HTERT RPE-1 (cell line): Measurements from ENCODE around the gene HOXA9.

Source experiments
- in situ Hi-C: fragments of 300-500 bp; cut with MboI; formaldehyde crosslinking; loops from 4 replicates; pipeline ENCODE4 v1.14.3; 2020; ENCODE audit warnings: low sequenced_read_pairs

Gene HOXA9

DNA sequence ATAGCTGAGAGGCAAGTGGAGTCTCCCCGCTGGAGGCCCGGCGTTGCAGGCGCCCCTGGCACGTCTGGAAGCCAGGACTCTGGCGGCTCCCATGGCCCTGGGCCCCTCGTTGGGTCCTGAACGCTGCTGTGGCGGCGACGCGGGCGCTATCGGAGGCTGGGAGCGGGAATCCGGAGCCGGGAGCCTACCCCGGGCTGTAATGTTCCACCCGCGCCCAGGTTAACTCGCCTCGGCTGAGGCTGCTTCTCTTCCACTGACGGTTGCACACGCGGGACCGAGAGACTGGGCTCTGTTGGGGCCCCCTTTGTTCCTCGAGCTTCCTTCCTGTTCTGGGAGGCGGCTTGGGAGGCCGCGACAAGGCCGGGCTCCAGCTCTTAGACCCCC is 20.6 kb downstream of the HOXA9 start:
- in situ Hi-C loops: no loop called here

DNA sequence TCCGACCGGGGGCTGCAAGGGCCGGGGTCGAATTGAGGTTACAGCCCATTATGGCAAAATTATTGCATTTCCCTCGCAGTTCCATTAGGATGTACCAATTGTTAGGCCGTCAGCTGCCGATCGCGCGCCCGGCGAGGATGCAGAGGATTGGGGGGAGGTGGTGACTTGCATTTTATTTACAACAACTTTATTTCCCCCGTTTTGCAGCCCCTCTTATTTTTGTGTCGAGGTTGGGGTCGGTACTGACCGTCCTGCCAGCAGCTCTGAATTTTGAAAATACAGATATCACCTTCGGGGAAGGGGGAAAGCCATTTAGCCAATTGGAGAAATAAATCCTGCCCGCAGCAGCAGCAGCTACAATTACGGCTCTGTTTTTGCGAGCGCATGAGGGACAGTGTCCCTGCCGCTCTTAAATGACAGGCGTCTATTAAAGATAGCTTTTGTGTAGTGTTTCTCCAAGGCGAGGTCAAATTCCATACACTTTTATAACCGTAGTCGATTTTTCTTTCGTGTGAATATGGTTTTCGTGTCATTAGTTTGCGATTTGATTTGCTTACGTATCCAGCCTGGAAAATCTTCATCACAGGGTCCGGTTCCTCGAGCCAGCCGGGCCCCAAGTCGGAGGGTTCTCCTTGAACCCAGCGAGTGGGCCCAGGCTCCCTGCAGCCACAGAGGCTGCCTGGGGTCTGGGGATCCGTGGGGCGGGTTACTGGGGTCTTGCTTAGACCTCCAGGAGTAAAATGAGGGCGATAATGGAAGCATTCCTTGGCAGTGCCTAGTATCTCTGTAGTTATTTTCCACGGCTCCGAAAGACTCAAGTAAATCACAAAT is 21.2 kb downstream of the HOXA9 start:
- in situ Hi-C loops: no loop called here

DNA sequence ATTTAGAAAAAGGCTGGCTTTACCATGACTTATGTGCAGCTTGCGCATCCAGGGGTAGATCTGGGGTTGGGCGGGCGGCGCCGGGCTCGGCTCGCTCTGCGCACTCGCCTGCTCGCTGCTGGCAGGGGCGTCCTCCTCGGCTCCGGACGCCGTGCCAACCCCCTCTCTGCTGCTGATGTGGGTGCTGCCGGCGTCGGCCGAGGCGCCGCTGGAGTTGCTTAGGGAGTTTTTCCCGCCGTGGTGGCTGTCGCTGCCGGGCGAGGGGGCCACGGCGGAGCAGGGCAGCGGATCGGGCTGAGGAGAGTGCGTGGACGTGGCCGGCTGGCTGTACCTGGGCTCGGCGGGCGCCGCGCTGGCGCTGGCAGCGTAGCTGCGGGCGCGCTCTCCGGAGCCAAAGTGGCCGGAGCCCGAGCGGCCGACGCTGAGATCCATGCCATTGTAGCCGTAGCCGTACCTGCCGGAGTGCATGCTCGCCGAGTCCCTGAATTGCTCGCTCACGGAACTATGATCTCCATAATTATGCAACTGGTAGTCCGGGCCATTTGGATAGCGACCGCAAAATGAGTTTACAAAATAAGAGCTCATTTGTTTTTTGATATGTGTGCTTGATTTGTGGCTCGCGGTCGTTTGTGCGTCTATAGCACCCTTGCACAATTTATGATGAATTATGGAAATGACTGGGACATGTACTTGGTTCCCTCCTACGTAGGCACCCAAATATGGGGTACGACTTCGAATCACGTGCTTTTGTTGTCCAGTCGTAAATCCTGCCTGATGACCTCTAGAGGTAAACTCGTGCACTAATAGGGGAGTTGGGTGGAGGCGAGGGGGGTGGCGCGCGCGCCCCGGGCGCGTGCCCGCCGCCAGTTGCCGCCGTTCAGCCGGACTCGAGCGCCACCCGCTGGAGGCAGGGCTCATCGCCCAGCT is 22.1 kb downstream of the HOXA9 start, which contains the start of gene HOXA5:
Gene HOXA5, minus strand, starts transcription at position 659 of the 927 bp plus-strand sequence. Its CDS starts 74 bp downstream, at position 585.
- in situ Hi-C loops: no loop called here

DNA sequence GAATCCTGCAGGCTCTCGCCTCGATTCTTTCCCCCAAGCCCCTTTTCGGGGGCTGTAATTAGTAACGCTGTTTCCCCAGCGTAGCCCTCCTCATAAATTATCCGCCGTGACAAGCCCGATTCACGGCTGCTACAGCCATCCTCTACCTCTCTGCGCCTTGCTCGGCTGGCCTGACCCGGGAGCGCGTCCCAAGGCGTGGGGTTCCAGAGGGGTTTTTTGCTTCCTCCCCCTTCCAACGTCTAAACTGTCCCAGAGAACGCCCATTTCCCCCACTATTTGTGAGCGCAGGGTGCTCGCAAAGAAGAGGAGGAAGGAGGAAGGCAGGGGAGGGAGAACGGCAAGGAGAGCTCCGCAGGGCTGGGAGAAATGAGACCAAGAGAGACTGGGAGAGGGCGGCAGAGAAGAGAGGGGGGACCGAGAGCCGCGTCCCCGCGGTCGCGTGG is 22.7 kb downstream of the HOXA9 start:
- in situ Hi-C loops: no loop called here

DNA sequence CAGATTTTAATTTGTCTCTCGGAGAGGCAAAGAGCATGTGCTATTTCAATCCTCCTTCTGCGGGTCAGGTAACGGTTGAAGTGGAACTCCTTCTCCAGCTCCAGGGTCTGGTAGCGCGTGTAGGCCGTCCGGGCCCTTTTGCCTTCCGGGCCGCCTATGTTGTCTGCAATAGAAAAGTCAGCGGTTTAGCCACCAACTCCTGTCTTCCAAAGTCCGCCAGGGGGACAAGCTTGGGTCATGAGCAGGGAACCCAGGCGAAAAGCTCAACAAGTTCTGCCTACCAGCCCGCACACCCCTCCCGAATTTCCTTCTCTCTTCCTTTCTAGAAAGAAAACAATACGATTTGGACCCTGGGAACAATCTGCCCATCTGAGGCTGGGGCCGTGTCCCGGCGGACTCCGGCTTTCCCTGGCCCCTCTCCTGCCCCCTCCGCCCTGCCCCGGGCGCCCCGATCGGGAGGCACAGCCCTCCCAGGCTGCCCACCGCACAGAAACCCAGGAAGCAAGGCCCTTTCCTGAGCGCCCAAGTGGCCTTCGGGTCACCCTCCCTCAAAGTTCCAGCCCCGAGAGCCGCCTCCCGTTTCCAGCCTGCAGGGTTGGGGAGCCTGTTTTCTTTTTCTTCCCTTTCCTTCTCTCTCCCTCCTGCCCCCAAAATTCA is 23.3 kb downstream of the HOXA9 start:
- in situ Hi-C loops: no loop called here

DNA sequence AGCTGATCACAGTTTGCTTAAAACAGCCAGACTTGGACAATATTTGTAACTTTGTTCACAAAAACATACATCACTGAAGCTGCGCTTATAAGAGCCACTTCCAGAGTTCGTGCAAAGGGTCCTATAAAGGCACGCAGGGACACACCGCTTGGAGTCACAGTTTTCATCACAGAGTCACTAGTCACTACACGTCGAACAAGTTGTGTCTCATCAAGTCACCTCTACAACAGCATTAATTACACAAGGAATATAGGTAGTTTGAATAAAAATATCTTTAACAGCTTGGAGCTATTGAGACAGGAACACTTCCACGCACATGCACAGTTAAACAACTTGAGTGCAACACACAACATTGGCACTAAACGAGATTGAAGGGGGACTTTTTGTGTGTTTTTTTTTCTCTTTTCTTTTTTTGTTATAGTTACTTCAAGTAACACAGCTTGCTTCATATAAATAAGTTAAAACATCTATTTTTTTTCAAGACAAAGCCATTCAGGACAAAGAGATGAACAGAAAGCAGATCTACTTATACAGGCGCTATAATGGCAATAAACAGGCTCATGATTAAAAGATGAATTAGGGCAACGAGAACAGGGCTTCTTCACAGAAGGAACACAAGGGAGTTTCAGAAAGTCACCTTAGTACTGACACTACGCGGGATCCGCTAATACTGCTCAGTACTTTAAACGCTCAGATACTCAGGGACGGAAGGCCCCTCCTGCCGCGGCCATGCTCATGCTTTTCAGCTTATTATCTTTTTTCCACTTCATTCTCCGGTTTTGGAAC is 24.0 kb downstream of the HOXA9 start:
- in situ Hi-C loops: no loop called here

DNA sequence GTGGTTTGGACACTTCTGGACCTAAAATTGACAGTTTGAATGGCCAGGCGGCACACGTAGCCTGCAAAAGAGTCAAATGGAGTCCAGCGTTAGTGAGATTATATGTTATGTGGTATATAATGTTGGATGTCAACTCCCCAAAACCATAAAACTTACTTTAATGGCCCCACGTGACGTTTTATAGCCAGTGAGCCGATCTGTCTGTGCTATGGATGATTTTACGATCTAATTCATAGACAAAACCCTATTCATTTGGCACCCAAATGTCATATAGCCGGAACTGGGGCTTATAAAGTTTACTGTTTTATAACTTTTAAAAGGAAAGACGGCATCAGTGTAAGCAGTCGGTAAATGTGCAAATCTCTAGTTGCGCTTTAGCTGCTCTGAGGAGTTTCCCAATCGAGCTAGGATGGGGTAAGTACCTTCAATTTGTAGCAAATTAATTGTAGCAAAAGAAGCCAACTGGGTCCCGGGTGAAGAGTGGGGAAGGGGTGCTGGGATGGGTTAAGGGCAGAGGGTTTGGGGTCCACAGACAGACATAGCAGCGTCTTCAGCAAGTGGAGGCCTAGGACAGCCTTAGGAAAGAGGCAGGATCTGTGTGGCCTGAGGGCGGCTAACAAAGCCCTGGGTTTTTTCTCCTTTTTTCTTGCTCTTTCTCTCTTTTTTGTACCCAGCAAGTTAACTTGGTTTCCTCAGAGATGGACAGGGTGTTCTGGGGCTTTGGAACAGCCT is 25.0 kb downstream of the HOXA9 start:
- in situ Hi-C loops: no loop called here

DNA sequence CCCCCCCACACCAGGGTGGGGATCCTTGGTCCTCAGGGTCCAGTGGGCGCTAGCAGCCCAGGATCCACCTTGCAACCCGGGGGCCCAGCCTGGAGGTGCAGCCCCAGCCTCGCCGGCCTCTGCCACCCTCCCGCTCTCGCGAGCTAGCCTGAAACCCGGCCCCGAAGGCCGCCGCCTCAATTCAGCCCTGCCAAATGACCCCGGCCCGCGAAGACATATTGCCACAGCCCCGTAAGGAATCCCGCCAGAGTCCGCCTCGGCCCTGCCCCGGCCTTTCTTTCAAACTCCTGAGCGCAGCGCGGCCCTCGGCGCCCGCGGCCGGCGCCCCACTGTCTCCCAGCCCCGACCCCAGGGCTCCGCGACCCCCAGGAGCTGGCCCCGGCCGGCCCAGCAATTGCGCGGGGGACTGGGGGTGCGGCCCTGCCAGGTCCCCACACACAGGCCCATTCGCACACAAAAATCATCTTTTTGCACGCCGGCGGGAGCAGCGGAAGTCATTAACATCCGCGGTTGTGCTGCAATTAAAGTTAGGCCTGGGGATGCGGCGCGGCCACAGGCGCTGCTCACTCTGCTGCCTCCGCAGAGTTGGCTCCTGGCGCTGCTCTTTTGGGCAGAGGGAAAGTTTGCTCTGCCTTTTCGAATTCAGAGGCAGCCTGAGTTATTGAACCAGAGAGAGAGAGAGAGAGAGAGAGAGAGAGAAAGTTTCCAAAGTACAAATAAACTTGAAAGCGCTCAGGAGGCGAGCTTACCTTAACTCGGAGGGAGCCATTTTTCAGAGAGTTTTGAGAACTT is 25.8 kb downstream of the HOXA9 start:
- in situ Hi-C loops: no loop called here

DNA sequence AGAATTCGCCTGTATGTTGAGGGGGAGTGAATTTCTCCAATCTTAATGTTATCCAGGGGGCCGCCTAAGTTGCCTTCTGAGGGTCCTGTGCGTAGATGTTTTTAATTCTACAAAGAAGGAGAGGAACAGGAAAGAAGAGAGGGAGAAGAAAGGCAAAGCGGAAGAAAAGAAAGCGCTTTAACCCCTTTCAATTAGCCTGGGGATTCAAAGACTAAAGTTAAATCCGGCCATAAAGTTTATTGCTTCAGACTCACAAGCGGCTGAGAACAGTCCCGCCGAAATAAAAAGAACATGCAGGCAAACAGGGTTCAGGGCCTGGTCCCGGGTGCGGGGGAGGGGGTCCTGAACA is 26.4 kb downstream of the HOXA9 start:
- in situ Hi-C loops: no loop called here

DNA sequence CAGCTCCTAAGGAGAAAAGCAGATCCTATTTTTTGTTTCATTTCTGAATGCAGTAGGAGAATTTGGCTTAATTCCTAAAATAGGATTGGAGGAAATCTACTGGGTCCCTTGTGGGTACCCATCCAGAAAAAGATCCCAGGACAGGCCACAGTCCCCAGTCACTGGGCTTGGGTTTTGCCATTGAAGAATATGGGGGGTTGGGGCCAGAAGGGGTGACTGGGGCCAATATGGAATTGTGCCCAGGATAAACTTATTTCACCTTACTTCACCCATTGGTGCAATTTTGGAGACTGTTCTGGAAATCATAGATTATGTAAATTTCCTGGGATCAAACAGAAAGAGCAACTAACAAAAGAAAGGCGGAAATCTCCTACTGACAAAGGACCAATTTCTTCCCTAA is 26.9 kb downstream of the HOXA9 start:
- in situ Hi-C loops: no loop called here

DNA sequence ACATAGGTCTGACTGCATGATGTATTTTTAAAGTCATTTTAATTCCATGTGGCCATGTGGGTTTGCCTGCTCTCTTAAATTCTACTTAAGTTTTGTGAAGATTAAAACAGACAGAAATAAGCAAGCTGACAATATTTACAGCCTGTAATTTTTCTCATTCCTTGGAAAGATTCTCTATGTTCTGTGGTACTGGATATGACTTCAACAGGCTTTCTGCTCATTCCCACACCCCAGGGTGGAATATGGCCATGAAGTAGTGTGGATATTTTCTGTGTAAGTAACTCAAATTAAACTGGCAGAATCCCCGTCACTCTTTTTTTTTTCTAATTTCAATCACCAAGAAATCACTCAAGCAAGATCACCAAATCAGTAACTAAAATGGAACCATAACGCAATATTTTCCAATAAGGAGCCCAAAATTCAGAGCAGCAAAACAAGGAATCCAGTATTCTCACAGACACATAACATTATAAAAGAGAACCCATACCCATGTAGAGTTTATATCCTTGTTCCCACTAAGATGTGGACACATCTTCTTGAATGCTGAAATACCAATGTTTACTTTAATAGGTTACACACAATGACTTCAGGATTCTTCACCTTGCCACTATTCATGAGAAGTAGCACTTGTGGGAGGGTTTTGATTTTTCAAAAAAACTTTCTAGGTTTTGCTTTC is 27.6 kb downstream of the HOXA9 start:
- in situ Hi-C loops: no loop called here

DNA sequence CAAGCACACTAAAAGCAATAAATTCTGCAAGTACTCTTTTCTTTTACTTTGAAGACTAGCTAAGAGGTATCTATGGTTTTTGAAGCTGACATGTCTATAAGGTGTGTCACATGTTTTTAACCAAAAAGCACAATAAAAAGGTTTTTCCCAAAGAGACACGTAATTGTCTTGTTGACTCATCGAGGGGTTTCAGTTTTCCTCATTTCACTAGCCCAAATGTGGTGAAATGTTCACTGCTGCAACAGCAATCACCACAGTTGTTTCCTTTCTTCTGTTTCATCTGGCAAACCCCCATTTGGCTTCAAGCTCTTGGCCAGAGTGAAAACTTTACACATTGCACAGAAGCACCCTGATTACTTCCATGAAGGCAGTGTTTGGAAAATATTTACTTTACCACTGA is 30.9 kb downstream of the HOXA9 start:
- in situ Hi-C loops: no loop called here

DNA sequence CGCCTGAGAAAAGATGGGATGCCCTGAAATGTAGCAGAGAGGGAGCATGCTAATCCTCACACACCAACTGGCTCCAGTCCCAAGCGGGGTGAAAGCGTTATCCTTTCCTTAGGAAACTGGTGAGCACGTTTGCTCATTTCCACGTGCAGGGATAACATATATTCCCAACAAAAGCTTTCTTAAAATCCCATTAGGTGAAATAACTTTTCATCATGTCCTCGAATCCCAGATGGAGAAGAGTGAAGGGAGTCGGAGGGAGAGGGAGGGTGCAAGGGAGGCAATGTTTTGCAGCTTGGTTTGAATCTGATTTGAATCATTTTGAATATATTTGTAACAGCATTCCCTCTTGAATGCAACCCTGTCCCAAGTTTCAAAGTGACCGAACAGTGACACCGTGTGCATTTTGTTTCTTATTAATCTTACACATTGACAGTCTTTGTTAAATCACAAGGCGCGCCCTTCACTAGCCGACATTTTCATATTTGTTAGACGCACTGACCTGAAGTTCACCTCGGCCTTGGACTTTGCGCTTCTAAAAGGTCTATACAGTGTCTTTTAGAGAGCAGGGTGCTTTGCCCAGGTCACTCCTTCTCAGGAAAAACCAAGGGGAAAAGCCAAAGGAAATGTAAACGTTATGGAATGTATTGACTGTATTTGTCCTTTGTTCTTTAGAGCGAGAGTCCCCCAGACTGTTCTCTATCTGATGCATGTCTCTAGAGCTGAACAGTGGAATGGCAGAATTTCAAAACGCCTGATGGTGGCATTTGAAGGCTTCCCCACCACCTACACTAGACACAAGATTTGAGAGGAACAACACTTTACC is 31.7 kb downstream of the HOXA9 start:
- in situ Hi-C loops: no loop called here

DNA sequence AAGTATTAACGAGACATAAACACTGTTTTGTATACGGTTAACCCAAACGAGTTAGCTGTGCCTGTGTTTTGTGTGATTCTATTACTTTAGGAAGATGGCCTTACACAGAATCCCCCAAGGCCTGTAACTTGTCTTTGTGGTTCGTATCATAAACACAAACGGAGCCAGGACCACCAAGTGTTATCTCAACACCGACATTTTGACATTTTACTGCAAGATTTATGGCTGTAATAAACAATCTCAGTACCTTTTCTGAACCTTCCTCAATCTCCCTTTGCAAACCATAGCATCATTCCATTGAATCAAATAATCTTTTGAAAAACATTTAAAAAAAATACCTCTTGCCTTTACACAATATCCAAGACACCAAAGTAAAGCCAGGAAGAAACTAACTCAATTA is 32.4 kb downstream of the HOXA9 start:
- in situ Hi-C loops: no loop called here

DNA sequence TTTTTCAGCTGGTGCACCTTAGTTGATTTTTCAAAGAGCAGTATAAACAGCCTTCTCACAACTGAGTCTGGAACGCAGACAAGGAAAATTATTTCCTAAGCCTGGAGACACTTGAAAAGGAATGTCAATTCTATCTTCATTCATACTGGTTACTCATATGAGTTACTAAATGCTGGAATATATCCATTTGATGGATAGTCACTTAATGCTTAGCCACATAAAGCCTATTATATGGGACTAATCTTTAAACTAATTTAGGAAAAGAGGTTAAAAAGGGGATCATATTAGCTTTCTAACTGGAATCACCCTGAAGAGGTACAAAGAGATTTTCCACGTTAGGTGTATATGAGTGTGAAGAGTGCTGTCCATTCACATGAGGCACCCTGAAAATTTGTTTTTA is 33.1 kb downstream of the HOXA9 start:
- in situ Hi-C loops: no loop called here

DNA sequence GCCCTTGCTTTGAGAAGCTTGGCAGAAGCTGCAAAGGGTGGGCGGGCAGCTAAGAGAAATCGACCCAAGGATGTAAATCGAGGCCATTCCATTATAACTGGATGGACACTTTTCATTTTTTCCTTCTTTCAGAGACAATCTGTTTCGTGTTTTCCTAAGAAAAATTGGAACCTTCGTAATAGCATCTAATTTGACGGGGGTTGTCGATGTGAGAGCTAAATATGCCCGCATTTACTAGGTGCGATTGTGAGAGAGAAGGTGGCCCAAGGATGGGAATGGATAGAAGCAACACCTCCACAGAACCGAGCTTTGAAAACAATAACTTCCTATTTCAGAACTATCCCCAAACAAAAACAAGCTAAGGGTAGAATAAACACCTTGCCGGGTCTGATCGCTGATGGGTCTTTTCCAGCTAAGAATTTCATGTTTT is 33.9 kb downstream of the HOXA9 start:
- in situ Hi-C loops: no loop called here

DNA sequence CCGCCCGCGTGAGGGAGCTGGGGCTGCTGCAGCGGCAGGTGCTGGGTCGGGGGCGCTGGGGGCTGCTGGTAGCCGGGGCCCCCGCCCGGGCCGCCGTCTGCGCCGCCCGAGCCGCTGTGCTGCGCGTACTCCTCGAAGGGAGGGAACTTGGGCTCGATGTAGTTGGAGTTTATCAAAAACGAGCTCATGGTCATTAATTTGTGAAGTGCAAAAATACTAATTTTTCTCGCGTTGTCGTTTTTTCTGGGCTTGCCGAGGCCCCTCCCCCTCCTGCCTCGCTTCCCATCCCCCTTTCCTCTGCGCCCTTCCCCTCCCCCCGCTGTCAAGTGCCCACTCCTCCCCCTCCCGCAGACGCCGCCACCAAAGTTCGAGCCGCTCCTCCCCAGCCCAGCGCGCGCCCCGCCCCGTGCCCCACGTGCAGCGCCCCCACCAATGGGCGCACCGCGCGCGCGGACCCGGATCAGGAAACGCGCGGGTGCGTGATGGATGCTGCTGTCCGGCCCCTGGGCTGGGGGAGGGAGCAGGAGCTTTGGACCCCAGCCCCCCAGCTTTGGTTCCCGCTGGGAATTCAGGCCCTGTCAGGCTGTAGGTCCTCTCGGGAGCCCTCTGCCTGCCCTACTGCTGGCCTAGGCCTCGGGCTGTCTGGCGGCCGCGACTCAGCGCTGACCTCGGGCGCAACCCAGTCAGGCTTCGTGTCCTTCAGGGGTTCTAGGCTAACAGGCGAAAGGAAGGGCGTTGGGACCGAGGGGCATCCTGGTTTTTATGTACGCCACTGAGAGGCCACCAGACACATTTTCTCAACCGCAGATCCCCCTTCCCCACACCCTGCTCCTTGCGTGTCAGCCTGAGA is 34.6 kb downstream of the HOXA9 start, which contains the start of gene HOXA4:
Gene HOXA4, minus strand, starts transcription at position 218 of the 850 bp plus-strand sequence. Its CDS starts 24 bp downstream, at position 194.
- in situ Hi-C loops: no loop called here
